ENCODE results near the gene RELT. TPM values are rescaled to one million over a fixed set of nuclear protein-coding genes. Genes with fewer than 3 reads are reported as not detected.
A peak's percentile ranks its signal among the peaks of the same experiment; 100 is the strongest.

The RELT gene
- total RNA-seq (2021) (7.8 and 10.7 TPM in 2 replicates), Bru-seq, nascent RNA (percentile 63 among the genes with signal in this experiment), BruChase-seq, experiment 1, labeled RNA remaining after a 2-hour chase (percentile 72 among the genes with signal in this experiment), BruChase-seq, experiment 2, labeled RNA remaining after a 6-hour chase (percentile 69 among the genes with signal in this experiment)
- long read RNA-seq, transcript RELT-201 (11 exons, 3,535 nt), result major isoform, 6 of 14 reads
- long read RNA-seq, partial matches to known transcripts, result 2 of 14 reads
- long read RNA-seq, other reads (novel, unspliced or antisense), result 6 of 14 reads

- BruUV-seq (replicated peaks), result no TSS peak
- DNase-seq, result peak; percentile 78 to 97
- Histone ChIP-seq H3K4me2 (peak within 1 kb of the TSS; percentile 93), H3K4me3 (peak within 1 kb of the TSS; percentile 81), H3K4me1 (replicated peaks; ENCODE audit: insufficient read depth) (peaks cover 13% of the 10 kb centered on the region; the same call in 1 of the 2 replicates), H3K9me3 (ENCODE audit: insufficient read depth, low read depth) (no peaks in the 10 kb centered on the region), H3K27ac (no peak within 1 kb of the TSS), H3F3A (ENCODE audit: insufficient read depth, low read depth) (no peaks in the 10 kb centered on the region), H3K27me3 (ENCODE audit: insufficient read depth, low read depth) (no peaks in the 10 kb centered on the region), H3K9me2 (ENCODE audit: insufficient read depth) (no peaks in the 10 kb centered on the region), H4K20me1 (ENCODE audit: insufficient read depth) (no peaks in the 10 kb centered on the region; the same call in 1 of the 2 replicates), H3K36me3 (ENCODE audit: low read depth) (no peaks in the 10 kb centered on the region), H3K79me2 (ENCODE audit: low read depth) (peaks cover 45% of the 10 kb centered on the region), H2AFZ (peak within 1 kb of the TSS; percentile 88)
- intact Hi-C loops (cut with micrococcal nuclease; ENCODE audit: unreplicated experiment), result no loop called here
- CTCF ChIA-PET, result no interaction called here
- POLR2A ChIA-PET (ENCODE audit: unreplicated experiment), result no interaction called here
- TF ChIP-seq CTCF (conservative IDR thresholded peaks at IDR 0.05) (peak; percentile 92), EZH2 (IDR thresholded peaks at IDR 0.05; ENCODE audit: low read depth) (no peak)
Measured at GRCh38 chr11:73376160-73376802, at the start of gene RELT. RELT (plus strand) TSS chr11:73376399; CDS start chr11:73389137, 12,738 bp downstream.

DNA sequence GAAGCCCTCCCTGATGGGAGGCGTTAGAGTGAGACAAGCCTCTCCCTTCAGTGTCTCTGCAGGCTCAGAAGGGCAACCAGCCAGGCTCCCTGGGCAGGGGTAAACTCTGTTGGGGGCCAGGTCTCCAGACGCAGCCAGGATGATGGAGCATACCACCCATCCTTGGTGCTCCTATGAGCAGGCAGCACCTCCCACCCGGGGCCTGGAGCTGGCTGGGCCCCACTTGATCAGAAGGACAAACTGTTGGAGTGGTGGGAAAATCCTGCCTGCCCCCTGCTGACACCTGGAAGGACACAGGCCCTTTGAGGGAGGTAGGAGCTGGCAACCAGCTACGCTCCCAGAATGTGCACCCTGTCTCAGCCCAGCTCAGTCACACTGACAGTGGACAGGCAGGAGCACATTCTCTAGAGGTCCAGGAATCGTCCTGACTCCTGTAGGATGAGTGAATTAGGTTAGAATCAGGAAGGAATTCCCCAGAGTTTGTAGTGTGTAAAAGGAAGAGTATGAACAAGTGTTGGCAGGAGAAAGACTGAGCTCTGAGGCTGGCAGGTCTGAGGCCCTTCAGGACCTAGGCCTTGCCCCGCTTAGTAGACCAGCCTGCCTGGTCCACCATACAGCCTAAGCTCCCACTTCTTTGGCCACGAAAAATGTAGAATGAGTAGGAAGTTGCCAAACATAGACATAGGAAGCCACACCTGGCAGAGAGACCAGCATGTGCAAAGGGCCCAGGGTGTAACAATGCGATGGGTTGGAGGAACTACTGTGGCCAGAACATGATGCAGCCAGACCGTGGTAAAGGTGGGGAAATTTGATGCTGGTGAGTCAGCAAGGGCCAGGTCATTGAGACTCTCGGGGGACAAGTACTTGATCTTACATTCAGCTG is 49.0 kb upstream of the RELT start:
- DNase-seq, result peak; percentile 40 to 60
- H3K27me3 ChIP-seq (ENCODE audit: insufficient read depth, low read depth), result no peaks in the 10 kb centered on the region
- intact Hi-C loops (cut with micrococcal nuclease; ENCODE audit: unreplicated experiment), result loop anchor here (5.0 kb wide), 1 partner anchor 845 kb away; no protein-coding TSS in a partner anchor
- H3F3A ChIP-seq (ENCODE audit: insufficient read depth, low read depth), result peaks cover 23% of the 10 kb centered on the region; the same call in 1 of the 2 replicates
- no peaks in the 10 kb centered on the region for H3K79me2 ChIP-seq (ENCODE audit: low read depth)
- no peaks in the 10 kb centered on the region for H4K20me1 ChIP-seq (ENCODE audit: insufficient read depth)
- no TSS peak for BruUV-seq (replicated peaks)
- no peak for TF ChIP-seq CTCF (conservative IDR thresholded peaks at IDR 0.05)
- TF ChIP-seq EZH2 (IDR thresholded peaks at IDR 0.05; ENCODE audit: low read depth), result no peak
- H2AFZ ChIP-seq, result no peak overlapping the region
- H3K9me2 ChIP-seq (ENCODE audit: insufficient read depth), result no peaks in the 10 kb centered on the region
- ChIA-PET POLR2A (ENCODE audit: unreplicated experiment) (interaction anchor here (0.5 to 0.9 kb wide), 4 partner anchors 13 to 33 kb away, joined by 3 to 4 read pairs (median 4); no protein-coding TSS in a partner anchor), CTCF (interaction anchor here (0.7 to 1.3 kb wide), 3 partner anchors 18 to 602 kb away, joined by 3 to 4 read pairs (median 3); no protein-coding TSS in a partner anchor)
- H3K27ac ChIP-seq, result no peak overlapping the region
- H3K4me2 ChIP-seq, result no peak overlapping the region
- no peak overlapping the region for H3K4me3 ChIP-seq
- H3K4me1 ChIP-seq (replicated peaks; ENCODE audit: insufficient read depth), result peaks cover 12% of the 10 kb centered on the region
- H3K9me3 ChIP-seq (ENCODE audit: insufficient read depth, low read depth), result no peaks in the 10 kb centered on the region
- H3K36me3 ChIP-seq (ENCODE audit: low read depth), result no peaks in the 10 kb centered on the region
